Hematopoietic multipotent progenitor cell treated with erythropoietin and hydrocortisone succinate and interleukin-3 and kit ligand, for 6 days (in vitro differentiated cells): ENCODE measurements around the gene LY6G6F.
"Not testable (repeated sequence)": the region's sequence is repeated elsewhere in the genome, so short reads cannot be mapped to it uniquely, and the experiment has no call there.

Source experiments
- DNase-seq: peaks from one replicate; pipeline ENCODE4 v3.0.0-alpha.2; 2015

Gene LY6G6F

GRCh38 chr6:31705931-31706330 is 735 bp upstream of the LY6G6F start:
- DNase-seq = no peak

- no peak for DNase-seq
These were observed 1.0 kb downstream of the LY6G6F start for GRCh38 chr6:31707701-31708100.

GRCh38 chr6:31708224-31708623 is 1.6 kb downstream of the LY6G6F start:
- no peak for DNase-seq

DNA sequence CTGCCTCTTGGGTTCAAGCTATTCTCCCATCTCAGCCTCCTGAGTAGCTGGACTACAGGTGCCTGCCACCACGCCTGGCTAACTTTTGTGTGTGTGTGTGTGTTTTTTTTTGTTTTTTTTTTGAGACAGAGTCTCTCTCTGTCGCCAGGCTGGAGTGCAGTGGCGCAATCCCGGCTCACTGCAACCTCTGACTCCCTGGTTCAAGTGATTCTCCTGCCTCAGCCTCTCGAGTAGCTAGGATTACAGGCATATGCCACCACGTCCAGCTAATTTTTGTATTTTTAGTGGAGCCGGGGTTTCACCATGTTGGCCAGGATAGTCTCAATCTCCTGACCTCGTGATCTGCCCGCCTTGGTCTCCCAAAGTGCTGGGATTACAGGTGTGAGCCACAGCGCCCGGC is 2.5 kb downstream of the LY6G6F start:
- DNase-seq = not testable (repeated sequence)

DNA sequence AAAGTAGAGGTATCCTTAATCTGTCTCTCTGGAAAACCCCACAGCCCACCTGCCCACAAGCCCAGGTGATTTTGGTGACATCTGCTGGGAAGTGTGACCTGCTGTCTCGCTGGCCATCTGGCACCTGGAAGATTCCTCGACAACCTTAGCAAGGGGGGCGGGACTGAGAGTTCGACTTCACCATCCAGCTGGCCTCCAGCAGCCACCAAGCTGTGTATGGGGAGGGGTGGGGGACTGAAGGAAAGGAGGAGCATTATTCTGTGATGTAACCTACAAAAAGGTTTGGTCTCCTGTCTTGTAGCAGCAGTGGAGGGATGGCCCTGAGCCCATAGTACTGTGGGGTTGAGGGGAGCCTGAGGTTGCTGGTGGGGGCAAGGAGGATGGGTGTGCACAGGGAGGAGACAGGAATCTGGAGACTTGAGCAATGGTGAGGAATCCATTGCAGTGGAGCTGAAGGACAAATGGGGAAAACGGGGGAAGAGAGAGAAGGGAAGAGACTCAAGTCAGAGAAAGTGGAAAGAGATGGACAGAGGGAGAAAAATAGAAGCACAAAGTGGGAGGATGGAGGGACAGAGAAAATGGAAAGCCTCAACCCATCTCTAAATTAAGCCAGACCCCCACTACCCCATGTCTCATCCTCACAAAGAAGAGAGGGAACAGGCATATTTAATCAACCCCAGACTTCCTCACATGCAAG is 4.0 kb downstream of the LY6G6F start:
- DNase-seq = peak; percentile 43

- peak; percentile 92 for DNase-seq
These were observed 4.6 kb downstream of the LY6G6F start for GRCh38 chr6:31711233-31711632.

- peak; percentile 76 for DNase-seq
These were observed 5.6 kb downstream of the LY6G6F start for GRCh38 chr6:31712296-31712695.

DNA sequence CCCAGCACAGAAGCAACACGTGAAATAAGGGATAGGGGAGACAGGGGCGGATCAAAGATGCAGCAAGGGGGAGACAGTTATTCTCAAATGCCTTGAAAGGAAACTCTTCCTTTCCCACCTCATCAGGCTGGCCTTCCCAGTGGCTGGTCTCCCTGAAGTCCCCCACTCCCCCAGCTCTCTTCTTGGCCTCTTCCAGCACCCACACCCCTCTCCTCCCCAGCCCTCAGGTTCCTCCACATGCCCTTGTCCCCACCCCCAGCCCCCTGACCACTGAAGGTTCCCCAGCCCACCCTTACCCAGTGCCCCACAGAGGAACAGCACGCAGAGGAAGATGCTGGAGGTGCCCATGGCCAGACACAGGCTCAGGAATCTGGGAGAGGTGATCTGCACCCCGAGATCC is 6.8 kb downstream of the LY6G6F start:
- DNase-seq = no peak

GRCh38 chr6:31713991-31714684 is 7.5 kb downstream of the LY6G6F start:
- DNase-seq = no peak

- no peak for DNase-seq
These were observed 8.6 kb downstream of the LY6G6F start, which contains the start of gene LY6G6D for GRCh38 chr6:31715022-31715958. Gene LY6G6D (plus strand): TSS chr6:31715348. CDS start chr6:31715356, 8 bp downstream.

GRCh38 chr6:31717499-31718222 is 11.0 kb downstream of the LY6G6F start:
- no peak for DNase-seq

- no peak for DNase-seq
These were observed 11.6 kb downstream of the LY6G6F start for GRCh38 chr6:31718265-31718664.

DNA sequence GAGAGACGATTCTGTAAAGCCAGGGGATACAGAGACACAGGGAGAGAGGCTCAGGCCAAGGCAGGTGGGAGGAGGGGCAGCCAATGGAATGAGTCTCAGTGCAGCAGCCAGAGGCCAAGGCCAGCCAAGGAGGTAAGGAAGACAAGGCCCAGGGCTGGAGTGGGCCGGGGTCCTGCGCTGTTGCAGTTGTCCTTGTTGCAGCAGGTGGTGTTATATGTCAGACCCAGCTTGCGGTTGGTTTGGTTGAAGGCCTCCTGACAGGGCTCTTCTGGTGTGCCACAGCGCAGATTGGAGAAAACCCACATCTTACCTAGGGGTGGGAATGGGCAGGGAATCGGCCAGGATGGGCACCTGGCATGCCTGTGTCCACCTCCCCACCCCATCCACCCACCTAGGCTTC is 12.3 kb downstream of the LY6G6F start:
- no peak for DNase-seq

DNA sequence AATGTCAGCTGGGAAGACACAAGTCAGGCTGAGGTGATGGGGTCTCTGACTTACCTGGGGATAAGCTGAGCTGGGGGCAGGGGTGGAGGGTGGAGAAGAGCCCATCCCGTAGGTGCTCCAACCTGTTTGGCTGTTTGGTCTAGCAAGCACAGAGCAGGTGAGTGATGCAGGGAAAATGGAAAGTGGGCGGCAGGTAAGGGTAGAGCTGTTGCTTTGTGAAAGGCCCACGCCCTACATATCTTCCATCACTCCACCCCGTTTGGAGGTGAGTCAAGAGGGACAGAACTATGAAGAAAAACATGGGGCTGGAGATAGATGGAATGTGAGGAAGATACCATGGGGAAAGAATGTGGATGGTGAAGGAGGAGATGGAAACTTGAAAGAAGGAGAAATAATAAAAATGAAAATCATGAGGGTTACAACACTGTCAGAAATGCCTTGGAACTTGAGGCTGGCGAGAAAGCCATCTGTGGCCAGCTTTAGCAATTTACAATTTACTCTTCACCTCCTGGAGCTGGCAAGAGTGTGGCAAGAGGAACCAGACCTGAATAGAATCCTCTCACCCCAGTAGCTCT is 13.6 kb downstream of the LY6G6F start:
- DNase-seq = no peak

GRCh38 chr6:31721351-31722020 is 14.8 kb downstream of the LY6G6F start, which contains the start of gene LY6G6C:
Gene LY6G6C (minus strand): TSS chr6:31721746. CDS start chr6:31721679, 67 bp downstream.
- DNase-seq = no peak

- no peak for DNase-seq
These were observed 15.5 kb downstream of the LY6G6F start for GRCh38 chr6:31722173-31722572.

GRCh38 chr6:31723245-31723979 is 16.7 kb downstream of the LY6G6F start, which contains the start of gene MPIG6B:
Gene MPIG6B (plus strand): TSS chr6:31723373. CDS start chr6:31723384, 11 bp downstream.
- DNase-seq = peak; percentile 56

GRCh38 chr6:31723980-31724691 is 17.5 kb downstream of the LY6G6F start:
- DNase-seq = no peak

GRCh38 chr6:31725502-31726350 is 19.1 kb downstream of the LY6G6F start:
- peak; percentile 56 for DNase-seq
